Mesenteric fat pad (tissue), 1 donor: Measurements from ENCODE around the gene PLD5. TPM values are rescaled to one million over a fixed set of nuclear protein-coding genes. Genes with fewer than 3 reads are reported as not detected.

Source experiments
- DNase-seq: peaks from one replicate; pipeline ENCODE4 v3.0.0-alpha.2; 2020; ENCODE audit warnings: low spot score
- long read RNA-seq: library from polyadenylated mRNA; unstranded; transcript quantifications from one replicate; pipeline ENCODE4 v2.0.0, GENCODE V29; 2020
- total RNA-seq: library from RNA; stranded (reverse); fragmentation: NEBNext Ultra II Directional; extraction: Animal tissue kit (Norgen Biotek cat#: 25700); gene quantifications from one replicate; pipeline ENCODE4 v1.2.1, GENCODE V29; 2021
- donor health status: DM: yes; HTN: yes; CAD: no.

PLD5 gene
- 0.26 TPM for total RNA-seq
- long read RNA-seq, partial matches to known transcripts: 0 of 1 reads
- long read RNA-seq, other reads (novel, unspliced or antisense): 1 of 1 reads

DNA sequence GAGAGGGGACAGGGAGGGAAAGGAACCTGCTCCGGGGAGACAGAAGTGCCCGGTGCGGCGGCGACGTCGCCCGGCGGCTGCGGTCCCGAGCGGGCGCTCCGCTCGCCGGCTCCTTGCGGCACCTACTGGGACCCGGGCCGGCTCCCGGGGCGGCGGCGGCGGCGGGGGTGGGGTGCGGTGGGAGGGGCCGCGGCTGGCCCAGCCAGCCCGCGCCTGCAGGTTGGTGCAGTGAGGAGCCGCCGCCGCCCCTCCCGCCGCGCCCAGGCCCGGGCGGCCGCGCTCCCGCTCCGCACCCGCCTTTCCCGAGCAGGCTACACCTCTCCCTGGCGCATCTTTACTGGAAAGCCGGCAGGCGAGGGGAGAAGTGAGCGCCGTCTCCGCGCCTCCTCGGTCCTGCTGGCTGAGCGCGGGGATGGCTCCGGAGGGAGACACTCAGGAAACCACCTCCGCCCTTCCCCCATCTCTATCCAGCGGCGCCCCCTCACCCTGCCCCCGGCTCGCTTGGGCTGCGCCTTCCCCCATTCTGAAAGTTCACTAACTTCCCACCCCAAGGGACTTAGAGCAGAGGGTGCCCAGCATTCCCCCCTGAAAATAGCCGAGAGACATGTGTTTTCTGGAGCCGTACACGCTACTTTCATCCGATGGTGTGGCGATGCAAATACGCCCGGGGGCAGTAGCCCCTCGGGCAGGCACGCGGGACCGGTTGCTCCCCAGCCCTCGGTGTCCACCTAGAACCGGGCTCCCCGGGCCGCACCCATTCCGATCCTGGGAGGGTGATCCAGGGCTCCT, at the start of gene PLD5:
TSS of gene PLD5 (minus strand) at position 127 of the 789 bp plus-strand sequence.
- no peak for DNase-seq

DNA sequence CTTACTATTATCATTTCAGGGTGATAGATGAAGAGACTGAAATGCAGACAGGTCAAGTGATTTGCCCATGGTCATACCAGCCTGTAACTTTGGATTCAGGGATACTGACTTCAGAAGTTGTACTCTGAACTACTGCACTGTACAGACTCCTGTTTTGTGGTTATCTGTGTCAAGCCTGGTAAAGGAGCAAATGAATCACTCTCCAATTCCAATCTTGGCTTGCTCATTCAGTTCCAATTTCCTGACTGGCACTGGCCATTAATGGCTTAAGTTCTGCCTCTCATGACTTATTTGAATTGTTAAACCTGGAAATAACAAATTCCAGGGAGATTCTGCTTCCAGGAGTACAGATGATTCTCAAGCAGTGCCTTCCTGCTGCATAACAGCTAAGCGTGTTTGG, 45.4 kb upstream of the PLD5 start:
- no peak for DNase-seq

DNA sequence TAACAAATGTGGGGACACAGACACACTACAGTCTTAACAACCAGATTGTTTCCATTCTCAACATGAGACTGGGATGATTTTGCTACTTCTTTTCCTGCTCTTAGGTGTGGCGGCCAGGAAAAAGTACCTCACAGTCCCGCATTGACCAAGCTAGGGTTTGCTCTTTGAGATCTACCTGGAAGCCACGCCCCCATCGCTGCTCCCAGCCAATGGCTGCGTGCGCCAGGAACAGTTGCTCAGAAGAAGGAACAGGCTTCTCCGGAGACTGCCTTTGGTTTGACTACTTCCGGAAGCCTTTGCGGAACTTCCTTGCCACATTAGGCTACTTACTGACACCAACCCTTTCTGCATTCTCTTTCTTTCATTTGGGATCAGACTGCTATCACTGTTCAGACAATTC, 44.2 kb upstream of the PLD5 start:
- DNase-seq: no peak

DNA sequence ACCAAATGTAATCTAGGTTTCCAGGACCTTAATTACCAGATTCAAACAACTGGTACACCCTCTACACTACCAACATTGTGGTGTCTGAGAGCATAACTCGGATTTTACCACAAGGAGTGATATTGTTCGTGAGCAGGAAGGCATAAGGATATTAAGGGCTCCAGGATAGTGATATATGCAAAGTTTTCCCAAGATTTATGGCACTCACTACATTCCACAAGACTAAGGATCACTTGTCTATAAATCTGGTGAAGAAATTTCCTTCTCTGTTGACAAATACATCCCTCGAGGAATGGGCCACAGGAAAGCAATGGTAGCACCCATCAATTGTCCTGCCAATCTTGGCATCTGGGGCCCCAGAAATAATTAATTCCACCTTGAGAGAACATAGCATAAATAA, 43.1 kb upstream of the PLD5 start:
- DNase-seq: no peak

DNA sequence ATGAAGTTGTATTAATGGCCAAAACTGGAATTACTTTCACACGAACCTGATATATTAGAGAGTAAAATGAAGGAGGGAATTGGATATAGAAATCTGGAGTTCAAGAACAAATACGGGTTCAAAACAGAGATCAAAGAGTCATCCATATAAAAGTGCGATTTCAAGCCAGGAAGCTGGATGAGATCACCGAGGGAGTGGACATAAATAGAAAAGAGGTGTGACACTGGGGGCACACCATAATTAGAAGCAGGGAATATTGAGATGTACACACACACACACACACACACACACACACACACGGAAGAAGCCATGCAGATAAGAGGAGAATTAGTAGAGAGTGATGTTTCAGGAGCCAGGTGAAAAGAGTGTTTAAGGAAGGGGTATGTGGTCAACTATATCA, 32.3 kb upstream of the PLD5 start:
- DNase-seq: no peak

DNA sequence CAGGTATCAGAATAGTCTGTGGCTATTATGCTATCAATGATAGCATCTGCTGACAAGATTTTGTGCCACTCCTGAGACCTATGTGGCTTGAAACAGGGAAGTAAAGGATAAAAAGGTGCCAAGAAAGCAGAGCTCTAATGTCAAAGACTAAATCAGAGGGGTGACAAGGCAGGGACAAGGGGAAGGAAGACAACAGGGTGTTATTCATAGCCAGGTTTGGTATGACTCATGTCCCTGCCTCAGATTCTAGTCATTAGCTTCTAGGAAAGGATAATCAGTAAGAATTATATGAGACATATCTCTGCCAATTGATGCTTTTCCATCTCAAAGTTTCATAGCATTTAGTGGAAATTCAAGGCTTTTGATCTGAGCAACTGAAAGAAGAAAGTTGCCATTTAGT, 31.8 kb upstream of the PLD5 start:
- no peak for DNase-seq

DNA sequence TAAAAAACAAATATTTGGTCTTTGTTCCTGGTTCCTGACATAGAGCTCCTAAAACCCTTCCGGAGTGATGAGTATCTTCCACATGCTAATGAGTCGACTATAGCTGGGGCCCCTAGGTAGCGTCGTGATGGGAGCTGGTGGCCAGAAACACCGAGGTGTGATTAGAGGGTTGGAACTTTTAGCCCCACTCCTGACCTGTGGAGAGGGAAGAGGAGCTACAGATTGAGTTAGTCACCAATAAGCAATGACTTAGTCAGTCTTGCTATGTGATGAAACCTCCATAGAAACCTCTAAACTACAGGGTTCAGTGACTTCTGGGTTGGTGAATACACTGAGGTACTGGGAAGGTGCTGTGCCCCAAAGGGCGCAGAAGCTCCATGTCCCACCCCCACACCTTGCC, 30.1 kb upstream of the PLD5 start:
- DNase-seq: no peak

DNA sequence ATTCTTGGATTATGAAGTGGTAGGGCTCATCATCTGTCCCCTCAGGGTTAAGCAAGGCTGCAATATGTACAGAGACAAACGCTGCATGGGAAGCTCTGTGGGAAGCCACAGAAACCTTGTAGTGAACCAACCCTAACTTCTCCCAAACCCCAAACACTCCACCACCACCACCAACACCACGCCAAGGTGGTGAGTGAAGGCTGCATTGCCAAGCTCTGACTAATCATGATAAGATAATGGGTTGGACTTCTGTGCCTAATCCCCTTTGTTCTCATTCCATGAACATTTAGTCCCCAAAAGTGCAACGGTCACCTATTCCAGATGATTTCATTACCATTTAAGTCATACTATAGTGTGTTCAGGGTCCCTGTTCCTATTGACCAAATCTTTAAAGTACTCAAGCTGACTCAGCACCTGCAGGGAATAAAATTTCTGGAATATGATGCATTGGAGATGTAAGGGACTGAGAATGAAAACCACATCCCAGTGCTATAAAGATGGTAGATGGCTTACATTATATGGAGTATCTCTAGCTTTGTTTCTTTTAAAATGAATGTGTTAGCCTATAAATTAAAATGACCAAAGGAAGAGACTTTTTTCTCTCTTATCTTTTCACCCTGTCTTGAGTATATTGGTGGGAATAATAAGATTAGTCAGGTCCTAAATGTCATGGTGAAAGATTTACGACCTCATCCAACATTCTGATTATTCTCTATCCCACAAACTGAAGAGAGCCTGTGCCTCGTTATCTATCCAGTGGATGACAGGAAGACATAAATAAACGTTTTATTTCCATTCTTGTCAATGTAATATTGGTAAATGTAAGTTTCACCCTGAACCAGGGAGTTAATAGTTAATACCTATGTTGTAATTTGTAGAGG, 22.6 kb upstream of the PLD5 start:
- DNase-seq: no peak

DNA sequence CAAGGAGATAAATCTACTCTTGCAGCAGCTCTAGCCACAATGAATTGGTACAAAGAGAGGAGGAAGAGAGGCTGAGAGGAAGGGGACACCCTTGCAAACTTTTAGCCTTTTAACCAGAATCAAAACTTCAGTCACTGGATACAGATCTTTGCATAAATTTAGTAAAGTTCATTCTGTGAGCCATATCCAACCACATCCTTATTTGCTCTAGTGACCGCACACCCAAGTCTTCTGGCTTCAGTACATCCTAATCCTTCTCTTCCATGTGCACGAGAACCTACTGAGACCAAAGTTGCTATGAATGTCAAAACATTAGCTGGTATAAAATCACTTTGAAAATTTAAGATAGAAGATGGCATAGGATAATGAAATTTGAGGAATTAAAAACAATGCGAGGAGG, 21.9 kb upstream of the PLD5 start:
- no peak for DNase-seq

DNA sequence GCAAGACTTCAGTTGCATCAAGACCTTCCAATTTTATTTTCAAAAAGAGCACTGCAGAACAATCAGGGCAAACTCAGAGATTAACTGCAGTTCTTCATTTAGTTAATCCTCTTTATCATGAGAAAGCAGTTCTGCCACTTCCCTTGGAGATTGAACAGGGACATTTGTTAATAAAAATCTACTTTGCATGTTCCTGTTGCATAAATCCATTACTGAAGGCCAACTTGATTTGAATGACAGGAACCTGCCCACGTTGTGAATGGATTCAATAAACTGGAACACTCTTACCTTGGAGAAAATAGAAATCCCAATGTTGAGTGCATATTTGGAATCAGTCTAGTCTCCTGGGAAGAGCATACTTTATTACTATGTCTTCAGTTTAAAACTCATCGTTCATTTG, 19.6 kb upstream of the PLD5 start:
- DNase-seq: no peak

DNA sequence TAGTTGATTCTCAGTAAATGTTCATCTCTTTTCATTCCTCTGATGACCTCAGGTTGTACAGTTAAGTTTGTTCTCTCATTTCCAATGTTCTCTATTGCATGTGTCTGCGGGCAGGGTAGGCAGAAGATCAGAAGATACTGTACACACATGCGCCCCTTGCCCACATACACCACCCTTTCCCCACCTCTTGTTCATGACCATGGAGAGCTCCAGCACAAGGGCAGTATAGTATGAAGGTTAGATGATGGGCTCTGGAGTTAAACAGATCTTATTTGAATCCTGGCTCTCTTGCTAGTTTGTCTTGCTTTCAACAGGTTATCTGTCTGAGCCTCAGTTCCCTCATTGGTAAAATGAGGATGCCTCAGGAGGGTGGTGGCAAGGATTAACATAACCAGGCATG, 17.8 kb upstream of the PLD5 start:
- DNase-seq: no peak

DNA sequence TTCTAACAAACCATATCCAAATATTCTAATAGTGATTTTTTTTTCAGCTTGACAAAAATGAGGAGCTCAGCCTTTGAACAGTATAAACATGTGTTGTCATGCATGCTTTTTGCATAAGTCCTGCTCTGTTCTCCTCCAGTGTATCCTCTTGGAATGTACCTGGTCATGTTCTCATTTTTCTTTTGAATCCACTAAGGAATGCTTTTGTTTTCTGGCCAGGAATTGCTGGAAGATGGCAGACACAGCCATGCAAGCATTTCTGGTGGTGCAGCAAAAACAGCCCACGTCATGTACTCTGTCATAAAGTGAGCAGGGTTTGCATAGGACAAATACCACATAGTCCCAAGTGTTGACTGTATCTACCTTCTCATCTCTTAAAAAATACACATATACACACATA, 11.5 kb upstream of the PLD5 start:
- DNase-seq: no peak

DNA sequence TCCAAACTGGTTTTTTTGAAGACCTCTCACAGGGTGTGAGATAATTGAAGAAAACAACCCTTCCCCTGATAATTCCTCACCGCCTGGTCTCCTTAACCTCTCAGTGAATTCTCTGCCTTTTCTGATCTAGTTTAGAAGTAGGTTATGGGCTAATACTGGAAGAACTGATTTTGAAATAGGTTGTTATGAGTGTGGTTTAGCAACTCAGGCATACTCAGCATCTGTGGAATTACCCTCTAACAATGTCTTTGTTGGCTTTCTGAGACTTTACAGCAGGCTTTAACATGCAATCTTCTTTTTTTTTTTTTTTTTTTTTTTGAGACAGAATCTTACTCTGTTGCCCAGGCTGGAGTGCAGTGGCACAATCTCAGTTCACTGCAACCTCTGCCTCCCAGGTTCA, 10.3 kb upstream of the PLD5 start:
- DNase-seq: no peak

DNA sequence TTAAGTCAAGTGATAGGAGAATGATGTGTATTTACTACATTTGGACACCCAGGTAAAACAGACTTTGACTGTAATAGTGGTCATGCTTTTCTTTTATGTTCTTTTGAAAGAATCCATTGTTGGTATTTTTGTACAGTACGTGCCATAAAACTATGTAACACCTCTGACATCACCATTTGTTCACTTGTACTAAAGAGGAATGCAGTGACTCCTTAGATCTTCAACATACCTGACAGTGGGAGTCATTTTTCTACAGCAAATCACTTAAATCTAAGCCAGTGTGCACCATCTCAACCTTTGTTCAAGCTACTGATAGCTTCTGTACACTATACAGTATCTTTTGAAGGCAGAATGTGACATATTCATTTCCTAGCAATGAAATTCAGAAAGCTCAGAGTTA, 6.3 kb upstream of the PLD5 start:
- DNase-seq: no peak

DNA sequence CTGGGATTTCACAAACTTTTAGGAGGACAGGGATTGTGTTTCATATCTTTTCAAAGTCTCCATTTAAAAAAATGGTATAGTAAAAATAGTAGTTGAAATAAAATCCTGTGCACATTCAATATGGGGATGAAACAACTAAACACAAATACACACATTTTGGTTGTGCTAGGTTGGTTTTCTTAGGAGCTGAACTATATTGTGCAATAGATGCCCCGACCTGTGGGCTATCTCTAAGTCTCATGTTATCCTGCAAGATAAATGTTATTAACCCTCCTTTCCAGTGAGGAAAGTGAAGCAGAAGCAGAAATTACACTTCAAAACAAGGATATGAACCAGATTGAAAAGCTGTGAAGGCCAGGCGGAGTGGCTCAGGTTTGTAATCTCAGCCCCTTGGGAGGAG, 1.3 kb upstream of the PLD5 start:
- no peak for DNase-seq

DNA sequence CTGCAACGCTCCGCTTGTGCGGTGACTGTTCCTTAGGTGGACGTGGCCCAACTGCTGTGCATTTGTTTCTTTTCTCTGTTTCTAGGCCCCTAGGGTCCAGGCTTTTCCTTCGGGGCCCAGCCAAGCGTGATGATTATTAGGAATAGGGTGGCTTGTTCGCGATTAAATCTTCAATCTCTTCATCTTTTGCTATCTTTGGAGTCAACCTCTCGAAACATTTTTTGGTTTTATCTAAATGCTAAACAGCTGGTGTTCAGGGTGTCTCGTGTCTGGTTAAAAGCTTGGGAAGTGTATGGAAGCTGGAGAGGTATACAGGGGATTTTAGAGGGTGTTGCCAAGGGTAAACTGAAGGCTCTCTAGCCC, 844 bp upstream of the PLD5 start:
- DNase-seq: no peak

DNA sequence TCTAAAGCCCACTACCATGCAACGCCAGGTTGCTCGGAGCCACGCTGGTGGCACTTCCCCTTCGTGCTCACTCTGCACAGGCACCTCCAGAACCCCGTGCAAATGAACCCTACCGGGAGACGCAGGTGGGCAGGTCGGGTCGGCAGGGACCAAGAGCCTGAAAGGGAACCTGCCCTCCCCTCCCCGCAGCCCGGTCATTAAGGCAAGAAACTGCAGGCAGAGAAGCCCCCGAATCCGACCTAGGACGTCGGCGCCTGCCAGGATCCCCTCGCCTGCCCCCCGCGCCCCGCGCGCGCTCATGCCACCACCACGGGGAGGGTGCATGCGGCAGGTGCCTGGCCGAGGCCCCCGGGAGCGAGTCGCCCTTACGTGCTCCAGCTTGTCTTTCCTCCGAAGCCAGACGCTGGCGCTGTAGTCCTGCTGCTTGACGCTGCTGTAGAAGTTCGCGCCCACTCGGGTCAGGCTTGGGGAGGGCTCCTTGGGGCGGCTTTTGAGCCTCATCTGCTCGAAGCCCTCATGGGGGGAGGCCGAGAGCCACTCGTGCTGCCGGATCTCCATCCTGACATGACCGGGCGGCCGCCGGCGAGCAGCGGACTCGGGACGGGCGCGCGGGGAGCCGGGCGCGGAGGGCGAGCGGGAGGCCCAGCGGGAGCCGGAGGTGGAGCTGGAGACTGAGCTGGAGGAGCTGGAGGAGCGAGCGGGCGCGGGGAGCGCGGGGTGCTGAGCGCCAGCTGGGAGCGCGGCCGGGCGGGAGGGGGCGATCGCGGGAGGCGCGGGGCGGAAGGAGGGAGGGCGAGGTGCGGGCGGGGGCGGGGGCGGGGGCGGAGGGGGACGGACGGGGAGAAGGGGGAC, 552 bp downstream of the PLD5 start:
- no peak for DNase-seq

DNA sequence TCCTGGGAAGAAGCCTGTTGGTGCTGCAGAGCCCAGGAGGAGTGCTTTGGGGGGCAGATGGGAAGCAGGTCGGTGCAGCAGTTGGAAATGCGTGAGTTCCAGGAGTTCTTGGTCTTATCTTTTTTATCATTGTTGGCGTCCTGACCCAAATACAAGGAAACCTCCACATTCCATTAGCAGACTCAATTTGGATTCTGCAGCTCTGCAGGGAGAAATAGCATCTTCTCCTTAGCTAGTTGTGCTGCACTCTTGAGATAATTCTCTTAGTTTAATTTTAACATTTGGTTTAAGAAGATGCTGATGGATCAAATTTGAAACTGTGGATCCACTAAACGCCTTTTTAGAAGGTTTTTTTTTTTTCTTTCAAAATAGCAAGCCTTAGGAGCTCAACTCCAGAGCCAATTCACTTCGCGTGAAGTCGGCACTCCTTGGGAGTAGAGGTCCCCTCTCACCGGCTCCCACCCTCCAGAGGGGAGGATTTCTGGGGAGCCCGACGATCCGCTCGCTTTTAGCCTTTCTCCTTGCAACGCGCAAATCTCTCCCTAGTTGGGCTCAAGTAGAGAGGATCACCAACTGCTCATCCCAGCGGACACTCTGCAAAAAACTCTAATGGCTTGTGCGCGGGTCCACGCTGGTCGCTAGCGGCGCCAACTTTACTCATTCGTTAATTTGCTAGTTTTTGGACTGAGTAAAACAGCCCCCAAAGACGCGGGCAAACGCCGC, 1.3 kb downstream of the PLD5 start:
- no peak for DNase-seq

DNA sequence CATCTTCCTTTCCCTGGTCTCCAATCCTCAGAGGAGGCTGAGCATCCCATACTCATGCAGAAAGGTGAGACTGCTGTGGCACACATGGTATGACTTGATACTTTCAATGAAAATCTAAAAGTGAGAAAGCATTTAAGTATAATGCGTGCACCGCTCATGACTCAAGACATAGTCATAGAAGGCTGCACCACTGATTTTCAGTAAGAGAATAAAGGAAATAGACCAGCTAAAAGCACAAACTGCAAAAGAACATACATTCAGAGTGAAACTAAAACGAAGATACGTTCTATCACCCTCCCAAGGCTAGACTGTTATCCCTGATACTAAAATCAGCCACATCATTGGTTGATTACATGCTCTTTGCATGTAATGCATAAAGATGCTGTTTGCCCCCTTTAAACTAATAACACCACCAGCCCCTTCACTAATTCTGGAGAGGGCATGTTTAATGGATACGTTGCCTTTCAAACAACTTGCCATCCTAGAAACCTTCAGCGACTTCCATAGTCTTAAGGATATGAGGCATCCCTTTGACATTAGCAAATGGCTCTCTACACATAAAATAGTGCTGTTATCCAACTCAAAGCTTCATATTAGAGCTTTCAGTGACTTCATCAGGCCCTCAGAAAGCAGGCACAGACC, 2.1 kb downstream of the PLD5 start:
- no peak for DNase-seq

DNA sequence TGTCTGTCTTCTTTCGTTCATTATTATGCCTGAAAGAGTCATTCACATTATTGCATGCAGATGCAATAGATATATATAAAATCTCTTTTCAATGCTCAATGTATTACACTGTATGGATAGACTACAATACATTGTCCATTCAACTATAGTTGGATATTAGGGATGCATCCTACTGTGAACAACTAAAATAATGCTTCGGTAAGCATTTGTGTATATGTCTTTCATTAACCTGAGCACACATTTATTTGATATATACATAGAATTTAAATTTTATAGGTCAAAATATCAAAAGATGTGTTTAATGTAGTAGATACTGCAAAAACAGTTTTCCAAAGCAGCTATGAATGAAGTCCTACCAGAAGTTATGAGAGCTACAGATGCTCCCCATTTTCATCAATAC, 8.9 kb downstream of the PLD5 start:
- DNase-seq: no peak

DNA sequence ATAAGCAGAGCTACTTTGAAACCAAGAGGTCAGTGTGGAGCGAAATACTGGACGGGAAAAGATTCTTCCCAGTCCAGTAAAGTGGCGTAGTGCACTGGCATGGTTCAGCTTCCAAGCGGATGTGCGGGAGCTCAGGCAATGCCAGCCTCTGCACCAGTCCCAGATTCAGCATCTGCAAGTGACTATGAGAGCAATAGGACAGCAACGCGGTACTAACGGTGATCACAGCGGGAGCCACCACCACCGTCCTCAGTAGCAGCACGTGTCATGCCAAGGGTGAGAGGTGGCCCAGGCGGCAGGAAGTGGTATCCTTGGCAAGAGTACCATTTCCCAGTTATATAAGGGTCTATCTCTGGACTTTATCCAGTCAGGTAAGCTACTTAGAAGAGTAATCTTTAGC, 17.8 kb downstream of the PLD5 start:
- DNase-seq: no peak
